Spleen (tissue), 11 donors: Measurements from ENCODE around the gene ERAP2. TPM values are rescaled to one million over a fixed set of nuclear protein-coding genes. Genes with fewer than 3 reads are reported as not detected.

ENCODE experiments used
- DNase-seq: peaks from one replicate; pipeline ENCODE4 v3.0.0-alpha.2; 2020
- H3K27ac ChIP-seq, 8 donors: fragments of 200-600 bp; sonication (generic) in 7 of 8; 1 replicate in 4 of 8; 2 replicates in 4 of 8; pipeline versions ENCODE4 v1.5.0 to v1.8.0; 2016 to 2021; ENCODE audit warnings: inconsistent platforms in 4 of 8, mild to moderate bottlenecking in 4 of 8, moderate library complexity in 1 of 8
- H3K27me3 ChIP-seq, 7 donors: fragments of 200-600 bp; sonication (generic) in 6 of 7; replicated peaks in 1 of 7; 1 replicate in 4 of 7; 2 replicates in 3 of 7; pipeline versions ENCODE4 v1.5.0 to v1.8.0; 2016 to 2021; ENCODE audit warnings: inconsistent platforms in 3 of 7, mild to moderate bottlenecking in 1 of 7
- H3K36me3 ChIP-seq, 6 donors: fragments of 200-600 bp; sonication (generic) in 5 of 6; 1 replicate in 4 of 6; 2 replicates in 2 of 6; pipeline versions ENCODE4 v1.5.0 to v1.8.0; 2016 to 2021; ENCODE audit warnings: inconsistent platforms in 2 of 6
- H3K4me1 ChIP-seq, 6 donors: fragments of 200-600 bp; sonication (generic) in 5 of 6; 1 replicate in 3 of 6; 2 replicates in 3 of 6; pipeline versions ENCODE4 v1.5.0 to v1.8.0; 2016 to 2021; ENCODE audit warnings: inconsistent platforms in 3 of 6
- H3K4me3 ChIP-seq, 8 donors: fragments of 200-600 bp; sonication (generic) in 7 of 8; 1 replicate in 4 of 8; 2 replicates in 4 of 8; pipeline versions ENCODE4 v1.5.0 to v1.8.0; 2016 to 2021; ENCODE audit warnings: inconsistent platforms in 4 of 8, mild to moderate bottlenecking in 4 of 8, moderate library complexity in 2 of 8
- H3K9me3 ChIP-seq, 8 donors: fragments of 200-600 bp; sonication (generic) in 7 of 8; 1 replicate in 4 of 8; 2 replicates in 4 of 8; pipeline versions ENCODE4 v1.5.0 to v1.8.0; 2016 to 2021; ENCODE audit warnings: inconsistent platforms in 4 of 8
- CTCF ChIP-seq, 11 experiments: fragments of 200-600 bp in 7 of 11; fragments of 450-650 bp in 4 of 11; sonication (generic) in 4 of 11; IDR thresholded peaks in 8 of 11; conservative IDR thresholded peaks in 3 of 11; 1 replicate in 7 of 11; 2 replicates in 4 of 11; pipeline versions ENCODE4 v1.4.0 to v1.8.0; 2016 to 2021; ENCODE audit warnings: antibody characterized with exemption in 11 of 11, inconsistent platforms in 4 of 11, mild to moderate bottlenecking in 1 of 11
- POLR2A ChIP-seq, 3 donors: fragments of 450-650 bp; IDR thresholded peaks; one replicate each; pipeline ENCODE4 v1.5.1; 2017; ENCODE audit warnings: antibody characterized with exemption in 3 of 3, mild to moderate bottlenecking in 1 of 3
- POLR2AphosphoS5 ChIP-seq, 3 donors: sonication (generic); formaldehyde crosslinking; IDR thresholded peaks; one replicate each; pipeline ENCODE4 v1.5.1; 2017; ENCODE audit warnings: antibody characterized with exemption in 3 of 3
- WGBS, 5 donors: extraction: QIAGEN DNeasy Blood & Tissue Kit in 3 of 5; methylation state at CpG; one replicate each; pipeline versions ENCODE4 v1.1.5 to v1.1.7; 2013 to 2018; 5-methylcytosine and 5-hydroxymethylcytosine counted together
- intact Hi-C: fragments of 100-400 bp; cut with DNase I; formaldehyde crosslinking; loops from one replicate; pipeline ENCODE4 v1.15.0; 2023; ENCODE audit warnings: low total_unique reads
- polyA plus RNA-seq, 3 donors: library from polyadenylated mRNA; stranded (reverse); fragments of 200-250 nt; gene quantifications; one replicate each; pipeline ENCODE4 v1.2.1, GENCODE V29; 2013
- total RNA-seq, 7 donors: library from RNA; depleted of rRNA in 3 of 7; stranded (reverse); fragments of >200 nt in 3 of 7; fragmentation: NEBNext Ultra II Directional in 4 of 7; extraction: Animal tissue kit (Norgen Biotek cat#: 25700) in 4 of 7; gene quantifications; one replicate each; pipeline versions ENCODE4 v1.1.0 to v1.2.1, GENCODE V29; 2016 to 2021
- donor health status: healthy with polysubstance abuse.
- donor health status: DM: no; HTN: no; CAD: no; lungs with moderate emphysema.
- donor health status: DM: no; HTN: no; CAD: no.
- donor health status: Bipolar disorder and iron deficiency.
- donor health status: healthy.
- donor health status: DM: no; HTN: no; CAD: no.
- donor health status: DM: yes; HTN: yes; CAD: no.

The ERAP2 gene
- total and polyA plus RNA-seq, 10 donors: 10.6 to 91.8 (median 56.6) TPM

- H3K27ac ChIP-seq: peak overlapping the region in 7 of 8 donors; percentile 23 to 57 (median 39)
- no peaks in the 10 kb centered on the region for H3K27me3 ChIP-seq
- no peaks in the 10 kb centered on the region for H3K9me3 ChIP-seq
- H3K4me1 ChIP-seq: peaks cover 0 to 57% (median 6%) of the 10 kb centered on the region in 6 donors
- TF ChIP-seq POLR2A (IDR thresholded peaks at IDR 0.05): no peak
- TF ChIP-seq POLR2AphosphoS5 (IDR thresholded peaks at IDR 0.05): no peak
- TF ChIP-seq CTCF (IDR thresholded peaks at IDR 0.05 in 8 of 11, conservative IDR thresholded peaks at IDR 0.05 in 3 of 11): no peak
- intact Hi-C loops: no loop called here
- no peak overlapping the region for H3K4me3 ChIP-seq
- 80 to 92% (median 87%) methylated on average over 12 of the region's 12 CpGs for WGBS, 5 donors
- peaks cover 0 to 43% (median 10%) of the 10 kb centered on the region in 6 donors for H3K36me3 ChIP-seq
- no peak for DNase-seq
Measured at GRCh38 chr5:96922499-96923244, 46.4 kb downstream of the ERAP2 start.

GRCh38 chr5:96924016-96924443, 47.7 kb downstream of the ERAP2 start:
- 62 to 75% (median 72%) methylated on average over 3 of the region's 3 CpGs for WGBS, 5 donors
- Histone ChIP-seq H3K36me3 (peaks cover 0 to 30% (median 3%) of the 10 kb centered on the region in 6 donors), H3K9me3 (no peaks in the 10 kb centered on the region), H3K4me3 (no peak overlapping the region), H3K27me3 (no peaks in the 10 kb centered on the region), H3K27ac (peak overlapping the region in 2 of 8 donors; percentile 12 to 26), H3K4me1 (peaks cover 0 to 65% (median 6%) of the 10 kb centered on the region in 6 donors)
- intact Hi-C loops: no loop called here
- TF ChIP-seq POLR2A (IDR thresholded peaks at IDR 0.05): no peak
- TF ChIP-seq POLR2AphosphoS5 (IDR thresholded peaks at IDR 0.05): no peak
- no peak for TF ChIP-seq CTCF (IDR thresholded peaks at IDR 0.05 in 8 of 11, conservative IDR thresholded peaks at IDR 0.05 in 3 of 11)
- DNase-seq: no peak

- peaks cover 0 to 65% (median 4%) of the 10 kb centered on the region in 6 donors for H3K4me1 ChIP-seq
- WGBS, 5 donors: 53 to 74% (median 60%) methylated on average over 1 of the region's 1 CpG
- peaks cover 0 to 16% (median 0%) of the 10 kb centered on the region in 6 donors for H3K36me3 ChIP-seq
- H3K4me3 ChIP-seq: no peak overlapping the region
- intact Hi-C loops: no loop called here
- DNase-seq: no peak
- H3K27ac ChIP-seq: peak overlapping the region in 2 of 8 donors; percentile 4 to 38
- H3K9me3 ChIP-seq: no peaks in the 10 kb centered on the region
- H3K27me3 ChIP-seq: no peaks in the 10 kb centered on the region
- TF ChIP-seq POLR2AphosphoS5 (IDR thresholded peaks at IDR 0.05) (no peak), CTCF (IDR thresholded peaks at IDR 0.05 in 8 of 11, conservative IDR thresholded peaks at IDR 0.05 in 3 of 11) (no peak), POLR2A (IDR thresholded peaks at IDR 0.05) (no peak)
Measured at GRCh38 chr5:96926276-96926675, 50.0 kb downstream of the ERAP2 start.

GRCh38 chr5:96927008-96927407, 50.7 kb downstream of the ERAP2 start:
- TF ChIP-seq POLR2AphosphoS5 (IDR thresholded peaks at IDR 0.05): no peak
- intact Hi-C loops: no loop called here
- Histone ChIP-seq H3K27me3 (no peaks in the 10 kb centered on the region), H3K36me3 (peaks cover 0 to 11% (median 0%) of the 10 kb centered on the region in 6 donors), H3K4me3 (no peak overlapping the region), H3K9me3 (no peaks in the 10 kb centered on the region), H3K4me1 (peaks cover 3 to 65% (median 10%) of the 10 kb centered on the region in 6 donors), H3K27ac (no peak overlapping the region)
- no peak for DNase-seq
